Tibial nerve (tissue), 4 donors: Measurements from ENCODE around the gene SBNO2.

Experiments used
- EP300 ChIP-seq, 2 donors: sonication (generic); formaldehyde crosslinking; IDR thresholded peaks; one replicate each; pipeline ENCODE4 v1.6.1; 2017; ENCODE audit warnings: antibody characterized with exemption in 2 of 2, mild to moderate bottlenecking in 1 of 2
- POLR2A ChIP-seq, 2 donors: fragments of 450-650 bp; IDR thresholded peaks; one replicate each; pipeline ENCODE4 v1.6.1; 2017; ENCODE audit warnings: antibody characterized with exemption in 2 of 2, mild to moderate bottlenecking in 2 of 2, moderate library complexity in 2 of 2
- TF ChIP-seq, protein P1 (sequence below), 5 experiments: fragments of 200-600 bp in 3 of 5; fragments of 450-650 bp in 2 of 5; sonication (generic) in 3 of 5; IDR thresholded peaks; one replicate each; pipeline ENCODE4 v1.5.1; 2016 to 2019; ENCODE audit warnings: antibody characterized with exemption in 5 of 5, mild to moderate bottlenecking in 3 of 5, moderate library complexity in 2 of 5

- TF ChIP-seq, protein P1, sequence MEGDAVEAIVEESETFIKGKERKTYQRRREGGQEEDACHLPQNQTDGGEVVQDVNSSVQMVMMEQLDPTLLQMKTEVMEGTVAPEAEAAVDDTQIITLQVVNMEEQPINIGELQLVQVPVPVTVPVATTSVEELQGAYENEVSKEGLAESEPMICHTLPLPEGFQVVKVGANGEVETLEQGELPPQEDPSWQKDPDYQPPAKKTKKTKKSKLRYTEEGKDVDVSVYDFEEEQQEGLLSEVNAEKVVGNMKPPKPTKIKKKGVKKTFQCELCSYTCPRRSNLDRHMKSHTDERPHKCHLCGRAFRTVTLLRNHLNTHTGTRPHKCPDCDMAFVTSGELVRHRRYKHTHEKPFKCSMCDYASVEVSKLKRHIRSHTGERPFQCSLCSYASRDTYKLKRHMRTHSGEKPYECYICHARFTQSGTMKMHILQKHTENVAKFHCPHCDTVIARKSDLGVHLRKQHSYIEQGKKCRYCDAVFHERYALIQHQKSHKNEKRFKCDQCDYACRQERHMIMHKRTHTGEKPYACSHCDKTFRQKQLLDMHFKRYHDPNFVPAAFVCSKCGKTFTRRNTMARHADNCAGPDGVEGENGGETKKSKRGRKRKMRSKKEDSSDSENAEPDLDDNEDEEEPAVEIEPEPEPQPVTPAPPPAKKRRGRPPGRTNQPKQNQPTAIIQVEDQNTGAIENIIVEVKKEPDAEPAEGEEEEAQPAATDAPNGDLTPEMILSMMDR (IDR thresholded peaks at IDR 0.05): no peak
- TF ChIP-seq EP300 (IDR thresholded peaks at IDR 0.05) (no peak), POLR2A (IDR thresholded peaks at IDR 0.05) (no peak)
Observed at GRCh38 chr19:1111641-1112267, 62.3 kb downstream of the SBNO2 start.
